ENCODE measurements around the gene DESI1.

DESI1 gene

DNA sequence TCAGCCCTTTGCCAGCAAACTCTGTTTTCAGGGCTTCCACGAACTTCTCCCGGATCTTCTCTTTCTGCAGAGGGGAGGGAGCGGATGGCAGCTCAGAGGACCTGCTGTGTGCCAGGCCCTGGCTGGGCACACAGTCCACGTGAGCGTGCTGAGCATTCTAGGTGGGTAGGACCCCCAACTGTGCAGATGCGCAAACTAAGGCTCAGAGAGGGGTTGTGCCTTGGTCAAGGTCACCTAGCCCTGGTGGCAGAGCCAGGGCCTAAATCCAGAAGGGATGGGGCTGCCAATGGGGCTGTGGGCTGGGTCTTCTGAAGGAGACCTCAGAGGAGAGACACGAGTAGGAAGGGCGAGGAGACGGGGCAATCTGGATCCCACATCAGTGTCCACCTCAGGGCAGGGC lies 42.0 kb downstream of the DESI1 start:
- Histone ChIP-seq H3K36me3 (replicated peaks; ENCODE audit: insufficient read depth, low read length) (no peaks in the 10 kb centered on the region), H3K9ac (ENCODE audit: low read length) (no peak overlapping the region)

DNA sequence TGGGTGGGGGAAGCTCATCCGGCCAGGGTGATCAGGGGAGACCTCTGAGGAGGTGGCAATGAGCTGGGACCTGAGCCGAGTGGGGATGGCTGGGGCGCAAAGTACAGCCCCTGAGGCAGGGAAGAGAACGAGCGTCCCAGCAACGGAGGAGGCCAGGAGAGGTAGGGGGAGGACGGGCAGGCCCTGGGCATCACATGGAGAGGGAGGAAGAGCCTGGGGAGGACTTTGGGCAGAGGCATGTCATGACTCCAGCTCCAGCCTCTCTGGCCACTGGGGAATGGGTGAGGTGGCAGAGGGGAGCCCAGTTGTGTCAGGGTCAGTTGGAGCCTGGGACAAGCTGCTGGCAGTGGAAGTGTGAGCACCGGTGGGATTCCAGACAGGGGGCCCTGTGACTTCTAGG lies 42.7 kb downstream of the DESI1 start:
- Histone ChIP-seq H3K4me1 (ENCODE audit: low read length) (no peaks in the 10 kb centered on the region), H3K27ac (ENCODE audit: low read length) (no peak overlapping the region), H3K36me3 (replicated peaks; ENCODE audit: insufficient read depth, low read length) (no peaks in the 10 kb centered on the region), H3K4me3 (ENCODE audit: low read length) (no peak overlapping the region), H3K79me2 (ENCODE audit: low read length) (no peaks in the 10 kb centered on the region), H4K20me1 (ENCODE audit: insufficient read depth, low read length) (no peaks in the 10 kb centered on the region), H2AFZ (ENCODE audit: low read length) (no peak overlapping the region), H3F3A (ENCODE audit: insufficient read depth, low read length) (no peaks in the 10 kb centered on the region), H3K27me3 (replicated peaks; ENCODE audit: insufficient read depth, low read length) (no peaks in the 10 kb centered on the region), H3K9me2 (replicated peaks; ENCODE audit: insufficient read depth, low read length) (no peaks in the 10 kb centered on the region), H3K4me2 (ENCODE audit: low read depth, low read length) (no peak overlapping the region), H3K9ac (ENCODE audit: low read length) (no peak overlapping the region), H3K9me3 (replicated peaks; ENCODE audit: insufficient read depth, low read length) (no peaks in the 10 kb centered on the region)
- DNase-seq, result no peak
- TF ChIP-seq EZH2 (optimal IDR thresholded peaks at IDR 0.05; ENCODE audit: low read depth, low read length), result no peak
- TF ChIP-seq EZH2phosphoT487 (IDR thresholded peaks at IDR 0.05; ENCODE audit: low read length), result no peak
- TF ChIP-seq, protein P1, sequence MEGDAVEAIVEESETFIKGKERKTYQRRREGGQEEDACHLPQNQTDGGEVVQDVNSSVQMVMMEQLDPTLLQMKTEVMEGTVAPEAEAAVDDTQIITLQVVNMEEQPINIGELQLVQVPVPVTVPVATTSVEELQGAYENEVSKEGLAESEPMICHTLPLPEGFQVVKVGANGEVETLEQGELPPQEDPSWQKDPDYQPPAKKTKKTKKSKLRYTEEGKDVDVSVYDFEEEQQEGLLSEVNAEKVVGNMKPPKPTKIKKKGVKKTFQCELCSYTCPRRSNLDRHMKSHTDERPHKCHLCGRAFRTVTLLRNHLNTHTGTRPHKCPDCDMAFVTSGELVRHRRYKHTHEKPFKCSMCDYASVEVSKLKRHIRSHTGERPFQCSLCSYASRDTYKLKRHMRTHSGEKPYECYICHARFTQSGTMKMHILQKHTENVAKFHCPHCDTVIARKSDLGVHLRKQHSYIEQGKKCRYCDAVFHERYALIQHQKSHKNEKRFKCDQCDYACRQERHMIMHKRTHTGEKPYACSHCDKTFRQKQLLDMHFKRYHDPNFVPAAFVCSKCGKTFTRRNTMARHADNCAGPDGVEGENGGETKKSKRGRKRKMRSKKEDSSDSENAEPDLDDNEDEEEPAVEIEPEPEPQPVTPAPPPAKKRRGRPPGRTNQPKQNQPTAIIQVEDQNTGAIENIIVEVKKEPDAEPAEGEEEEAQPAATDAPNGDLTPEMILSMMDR (IDR thresholded peaks at IDR 0.05; ENCODE audit: low read length), result no peak

More for the DNA sequence above, 42.0 kb downstream of the DESI1 start:
- no peak for DNase-seq
- Histone ChIP-seq H3K9me2 (replicated peaks; ENCODE audit: insufficient read depth, low read length) (no peaks in the 10 kb centered on the region), H2AFZ (ENCODE audit: low read length) (no peak overlapping the region), H3K79me2 (ENCODE audit: low read length) (no peaks in the 10 kb centered on the region), H3K4me3 (ENCODE audit: low read length) (no peak overlapping the region), H3F3A (ENCODE audit: insufficient read depth, low read length) (no peaks in the 10 kb centered on the region), H3K9me3 (replicated peaks; ENCODE audit: insufficient read depth, low read length) (no peaks in the 10 kb centered on the region), H3K4me2 (ENCODE audit: low read depth, low read length) (no peak overlapping the region), H3K27ac (ENCODE audit: low read length) (no peak overlapping the region), H4K20me1 (ENCODE audit: insufficient read depth, low read length) (no peaks in the 10 kb centered on the region), H3K27me3 (replicated peaks; ENCODE audit: insufficient read depth, low read length) (no peaks in the 10 kb centered on the region), H3K4me1 (ENCODE audit: low read length) (no peaks in the 10 kb centered on the region)
- TF ChIP-seq EZH2phosphoT487 (IDR thresholded peaks at IDR 0.05; ENCODE audit: low read length), result no peak
- TF ChIP-seq EZH2 (optimal IDR thresholded peaks at IDR 0.05; ENCODE audit: low read depth, low read length), result no peak
- TF ChIP-seq, protein P1 (IDR thresholded peaks at IDR 0.05; ENCODE audit: low read length), result no peak

DNA sequence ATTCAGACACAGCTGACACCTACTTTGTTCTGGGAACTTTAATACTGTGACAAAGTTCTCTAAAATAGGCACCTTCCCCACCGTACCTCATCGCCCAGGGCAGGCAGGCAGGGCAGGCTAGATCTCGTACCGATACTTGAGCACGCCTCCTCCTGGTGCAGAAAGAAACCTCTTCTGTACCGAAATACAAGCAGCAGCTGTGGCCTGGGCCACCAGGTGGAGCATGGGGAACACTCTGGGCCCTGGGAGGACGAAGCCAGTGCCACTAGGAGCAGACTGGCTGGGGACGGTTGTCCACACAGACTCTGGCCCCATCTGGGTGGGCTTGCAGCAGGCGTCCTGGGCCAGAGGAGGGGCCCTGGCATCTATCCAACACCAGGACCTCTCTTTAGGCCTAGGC lies 44.0 kb downstream of the DESI1 start:
- H3K27ac ChIP-seq (ENCODE audit: low read length), result no peak overlapping the region
- no peaks in the 10 kb centered on the region for H3K9me2 ChIP-seq (replicated peaks; ENCODE audit: insufficient read depth, low read length)
- H3K36me3 ChIP-seq (replicated peaks; ENCODE audit: insufficient read depth, low read length), result no peaks in the 10 kb centered on the region
- no peaks in the 10 kb centered on the region for H3K27me3 ChIP-seq (replicated peaks; ENCODE audit: insufficient read depth, low read length)
- no peak overlapping the region for H2AFZ ChIP-seq (ENCODE audit: low read length)
- TF ChIP-seq, protein P1 (IDR thresholded peaks at IDR 0.05; ENCODE audit: low read length), result peak; percentile 30
- TF ChIP-seq EZH2 (optimal IDR thresholded peaks at IDR 0.05; ENCODE audit: low read depth, low read length), result no peak
- TF ChIP-seq EZH2phosphoT487 (IDR thresholded peaks at IDR 0.05; ENCODE audit: low read length), result no peak
- H3K4me1 ChIP-seq (ENCODE audit: low read length), result no peaks in the 10 kb centered on the region
- no peaks in the 10 kb centered on the region for H4K20me1 ChIP-seq (ENCODE audit: insufficient read depth, low read length)
- H3K4me3 ChIP-seq (ENCODE audit: low read length), result no peak overlapping the region
- H3K9ac ChIP-seq (ENCODE audit: low read length), result no peak overlapping the region
- no peak for DNase-seq
- H3K4me2 ChIP-seq (ENCODE audit: low read depth, low read length), result no peak overlapping the region
- H3K79me2 ChIP-seq (ENCODE audit: low read length), result no peaks in the 10 kb centered on the region
- no peaks in the 10 kb centered on the region for H3K9me3 ChIP-seq (replicated peaks; ENCODE audit: insufficient read depth, low read length)
- H3F3A ChIP-seq (ENCODE audit: insufficient read depth, low read length), result no peaks in the 10 kb centered on the region
